IMR-90 (cell line): ENCODE measurements around the gene PTGES. TPM values are rescaled to one million over a fixed set of nuclear protein-coding genes. Genes with fewer than 3 reads are reported as not detected.

Source experiments
- ATAC-seq: fragments of 200-7000 bp; cut with Tn5 transposase; 2 replicates; pipeline ENCODE4 v1.9.1; 2020; ENCODE audit warnings: low read depth, mild to moderate bottlenecking, moderate library complexity
- BruUV-seq: library from RNA; stranded (reverse); fragments of 400-500 nt; replicated peaks from 2 replicates; lab custom pipeline; 2021; lab: Mats Ljungman, UMichigan
- CTCF ChIA-PET: fragments of 300-600 bp; formaldehyde crosslinking; extraction: SDS; loops from one replicate; lab custom pipeline; 2021; ENCODE audit warnings: antibody characterized with exemption; lab: Yijun Ruan, JAX
- POLR2A ChIA-PET: fragments of 300-600 bp; sonication (Branson Sonifier 250); formaldehyde crosslinking; loops from one replicate; lab custom pipeline; 2022; ENCODE audit warnings: antibody characterized with exemption; ENCODE audit not compliant: unreplicated experiment; lab: Charles Lee
- DNase-seq: peaks from one replicate; pipeline ENCODE4 v3.0.0; 2013
- H2AFZ ChIP-seq: replicated peaks from 2 replicates; pipeline ENCODE3; 2013; ENCODE audit warnings: low read length, mild to moderate bottlenecking; ENCODE audit not compliant: poor library complexity
- H2AK5ac ChIP-seq: 2 replicates; pipeline ENCODE4 v1.6.1; 2013; ENCODE audit warnings: low read depth, low read length, inconsistent platforms
- H2AK9ac ChIP-seq: replicated peaks from 2 replicates; pipeline ENCODE3; 2013; ENCODE audit warnings: mild to moderate bottlenecking, low read depth, low read length, moderate library complexity; ENCODE audit not compliant: poor library complexity
- H2BK120ac ChIP-seq: 2 replicates; pipeline ENCODE4 v1.6.1; 2013; ENCODE audit warnings: low read depth, low read length, inconsistent platforms
- H2BK15ac ChIP-seq: 3 replicates; pipeline ENCODE4 v1.6.1; 2013; ENCODE audit warnings: low read depth, low read length, inconsistent platforms
- H2BK20ac ChIP-seq: 2 replicates; pipeline ENCODE4 v1.6.1; 2013; ENCODE audit warnings: low read depth, mild to moderate bottlenecking, inconsistent platforms, low read length, moderate library complexity
- H2BK5ac ChIP-seq: 2 replicates; pipeline ENCODE4 v1.6.1; 2013; ENCODE audit warnings: mild to moderate bottlenecking, low read depth, low read length, inconsistent platforms; ENCODE audit not compliant: poor library complexity, severe bottlenecking
- H3K14ac ChIP-seq: replicated peaks from 2 replicates; pipeline ENCODE4 v1.6.1; 2013; ENCODE audit warnings: low read depth, low read length, inconsistent platforms
- H3K18ac ChIP-seq: 2 replicates; pipeline ENCODE4 v1.6.1; 2013; ENCODE audit warnings: low read depth, low read length, control low read depth
- H3K23ac ChIP-seq: 2 replicates; pipeline ENCODE4 v1.6.1; 2013; ENCODE audit warnings: low read depth, low read length, inconsistent platforms
- H3K27ac ChIP-seq: 2 replicates; pipeline ENCODE4 v1.5.1; 2013; ENCODE audit warnings: mild to moderate bottlenecking, control low read depth, low read length; ENCODE audit not compliant: insufficient read depth
- H3K27me3 ChIP-seq: 2 replicates; pipeline ENCODE4 v1.6.1; 2013; ENCODE audit warnings: low read length; ENCODE audit not compliant: control insufficient read depth, insufficient read depth
- H3K36me3 ChIP-seq: 2 replicates; pipeline ENCODE4 v1.6.1; 2013; ENCODE audit warnings: low read length, mixed read lengths; ENCODE audit not compliant: control insufficient read depth, insufficient read depth
- H3K4ac ChIP-seq: 2 replicates; pipeline ENCODE4 v1.6.1; 2013; ENCODE audit warnings: low read depth, low read length, inconsistent platforms
- H3K4me1 ChIP-seq: 2 replicates; pipeline ENCODE4 v1.6.1; 2013; ENCODE audit warnings: low read length, mixed read lengths; ENCODE audit not compliant: control insufficient read depth, insufficient read depth
- H3K4me2 ChIP-seq: 2 replicates; pipeline ENCODE4 v1.6.1; 2013; ENCODE audit warnings: low read depth, mild to moderate bottlenecking, control low read depth, low read length, moderate library complexity
- H3K4me3 ChIP-seq: 2 replicates; pipeline ENCODE4 v1.5.1; 2013; ENCODE audit warnings: low read depth, mild to moderate bottlenecking, control low read depth, low read length, moderate library complexity; ENCODE audit not compliant: insufficient read depth
- H3K56ac ChIP-seq: 2 replicates; pipeline ENCODE4 v1.6.1; 2013; ENCODE audit warnings: low read length, inconsistent platforms; ENCODE audit not compliant: insufficient read depth; ENCODE audit errors: extremely low read depth
- H3K79me1 ChIP-seq, 2 experiments: 2 replicates each; pipeline ENCODE4 v1.6.1; 2013; ENCODE audit warnings: low read length in 2 of 2, inconsistent platforms in 1 of 2, low read depth in 1 of 2
- H3K9ac ChIP-seq: 2 replicates; pipeline ENCODE4 v1.6.1; 2013; ENCODE audit warnings: low read depth, low read length, control low read depth
- H3K9me1 ChIP-seq: 2 replicates; pipeline ENCODE4 v1.6.1; 2013; ENCODE audit warnings: low read length, inconsistent platforms; ENCODE audit not compliant: insufficient read depth
- H3K9me3 ChIP-seq: 2 replicates; pipeline ENCODE4 v1.6.1; 2013; ENCODE audit warnings: low read length; ENCODE audit not compliant: control insufficient read depth, insufficient read depth
- H4K20me1 ChIP-seq: 2 replicates; pipeline ENCODE4 v1.6.1; 2013; ENCODE audit warnings: low read length, inconsistent platforms; ENCODE audit not compliant: insufficient read depth
- H4K5ac ChIP-seq: 2 replicates; pipeline ENCODE4 v1.6.1; 2013; ENCODE audit warnings: mild to moderate bottlenecking, low read depth, low read length, control low read depth
- H4K8ac ChIP-seq, 2 experiments: 2 replicates each; pipeline ENCODE4 v1.6.1; 2013; ENCODE audit warnings: low read depth in 2 of 2, low read length in 2 of 2, control low read depth in 1 of 2, inconsistent platforms in 1 of 2
- H4K91ac ChIP-seq: 2 replicates; pipeline ENCODE4 v1.6.1; 2013; ENCODE audit warnings: low read depth, low read length, inconsistent platforms; ENCODE audit not compliant: insufficient read depth
- RAD21 ChIP-seq: IDR thresholded peaks from 2 replicates; pipeline ENCODE4 v1.6.1; 2012; ENCODE audit warnings: low read length, improper control_type of control experiment
- USF2 ChIP-seq: fragments of 150-350 bp; IDR thresholded peaks from 2 replicates; pipeline ENCODE4 v1.6.1; 2017; ENCODE audit warnings: mild to moderate bottlenecking, antibody characterized with exemption, low read length, low read depth
- WGBS, 2 experiments: methylation state at CpG; one replicate each; pipeline versions ENCODE4 v1.1.5 to v1.1.7; 2013; ENCODE audit warnings: missing lambda C conversion rate in 2 of 2; ENCODE audit not compliant: insufficient read length in 1 of 2; ENCODE audit errors: extremely low coverage in 2 of 2; 5-methylcytosine and 5-hydroxymethylcytosine counted together
- dilution Hi-C: fragments of 300-500 bp; cut with HindIII; formaldehyde crosslinking; loops from one replicate; pipeline ENCODE4 v1.14.3; 2018; ENCODE audit warnings: low sequenced_read_pairs; ENCODE audit not compliant: unreplicated experiment
- in situ Hi-C: fragments of 300-500 bp; cut with MboI; formaldehyde crosslinking; loops from 3 replicates; pipeline ENCODE4 v1.14.3; 2019; ENCODE audit warnings: low sequenced_read_pairs, inconsistent platforms, mixed read lengths
- intact Hi-C: fragments of 100-400 bp; cut with micrococcal nuclease; formaldehyde crosslinking; loops from 2 replicates; pipeline ENCODE4 v1.10.0; 2022
- polyA plus RNA-seq, 3 experiments: library from polyadenylated mRNA; depleted of rRNA; stranded (reverse); fragments of >200 nt; gene quantifications; 2 replicates each; pipeline ENCODE4 v1.2.3, GENCODE V29; 2012; ENCODE audit warnings: low replicate concordance in 1 of 3
- total RNA-seq: library from RNA; depleted of rRNA; stranded (reverse); fragments of >200 nt; gene quantifications from 2 replicates; pipeline ENCODE4 v1.2.3, GENCODE V29; 2012

PTGES gene
- total and polyA plus RNA-seq, 2 of the 4 experiments (the other 2 are of a cell fraction) = 3.2 to 6.3 TPM

DNA sequence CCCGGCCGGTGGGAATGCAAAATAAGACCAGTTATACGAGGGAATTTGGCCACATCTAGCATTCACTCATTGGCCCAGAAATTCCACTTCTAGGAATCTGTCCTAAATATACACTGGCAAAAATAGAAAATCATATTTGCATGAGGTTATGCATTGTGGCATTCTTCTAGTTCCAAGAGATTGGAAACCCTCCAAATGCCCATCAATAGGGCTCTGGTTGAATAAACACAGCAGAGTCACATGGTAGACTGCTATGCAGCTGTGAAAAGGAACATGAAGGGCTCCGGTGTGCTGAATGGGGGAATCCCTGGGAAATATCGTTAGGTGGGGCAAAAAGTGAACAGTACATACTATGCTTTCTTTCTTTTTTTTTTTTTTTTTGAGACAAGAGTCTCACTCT, 36.8 kb downstream of the PTGES start:
- no peak overlapping the region; the same call in 1 of the 2 replicates for H2BK120ac ChIP-seq
- H4K8ac ChIP-seq = no peak overlapping the region
- no peak overlapping the region for H3K9ac ChIP-seq
- no peak overlapping the region for H2AFZ ChIP-seq
- H3K4me2 ChIP-seq = 0 out of 2 replicates have a peak overlapping the region, but pooled peaks have one; percentile 18
- dilution Hi-C loops = no loop called here
- TF ChIP-seq RAD21 (no peak), USF2 (peak; percentile 24; the same call in 1 of the 2 replicates)
- H2BK15ac ChIP-seq = no peak overlapping the region
- WGBS, 2 experiments = no CpG with 5 or more reads among the region's 5 CpGs
- in situ Hi-C loops = no loop called here
- intact Hi-C loops = no loop called here
- POLR2A ChIA-PET = no interaction called here
- H3K27me3 ChIP-seq = no peaks in the 10 kb centered on the region
- no peak overlapping the region for H3K4me3 ChIP-seq
- H3K36me3 ChIP-seq = peaks cover 14% of the 10 kb centered on the region
- DNase-seq = peak; percentile 51
- H4K91ac ChIP-seq = peak overlapping the region; percentile 19; the same call in 1 of the 2 replicates
- peaks cover 28% of the 10 kb centered on the region for H3K4me1 ChIP-seq
- peak overlapping the region; percentile 80; the same call in 1 of the 2 replicates for H2BK20ac ChIP-seq
- no peaks in the 10 kb centered on the region for H3K9me3 ChIP-seq
- H2AK9ac ChIP-seq = no peak overlapping the region
- no peak overlapping the region; the same call in 1 of the 2 replicates for H3K27ac ChIP-seq
- peaks cover 10% of the 10 kb centered on the region; the same call in 1 of the 2 replicates for H4K20me1 ChIP-seq
- CTCF ChIA-PET = interaction anchor here (0.7 to 2.1 kb wide), 2 partner anchors 10 to 77 kb away, joined by 4 to 8 read pairs; no protein-coding TSS in a partner anchor
- no peak overlapping the region for H3K56ac ChIP-seq
- no peak overlapping the region for H2BK5ac ChIP-seq
- peaks cover 27% of the 10 kb centered on the region for H3K9me1 ChIP-seq
- no peak overlapping the region for H3K14ac ChIP-seq
- BruUV-seq = no TSS peak
- no peak for ATAC-seq
- H2AK5ac ChIP-seq = peak overlapping the region; percentile 29; the same call in 1 of the 2 replicates
- H3K79me1 ChIP-seq = peaks cover 7 to 63% of the 10 kb centered on the region in 2 experiments
- H3K23ac ChIP-seq = no peak overlapping the region
- no peak overlapping the region for H3K18ac ChIP-seq
- peak overlapping the region; percentile 60 for H3K4ac ChIP-seq
- H4K5ac ChIP-seq = no peak overlapping the region
